ENCODE results near the gene RALGDS. TPM values are rescaled to one million over a fixed set of nuclear protein-coding genes. Genes with fewer than 3 reads are reported as not detected.

Gene RALGDS
- total RNA-seq, 1 donor from 2014 or later: 29.2 TPM

- peaks cover 57% of the 10 kb centered on the region for H3K36me3 Mint-ChIP-seq (ENCODE audit: low read depth)
- TF ChIP-seq CTCF (IDR thresholded peaks at IDR 0.05): no peak
- no peak for DNase-seq
- H3K27me3 Mint-ChIP-seq: no peaks in the 10 kb centered on the region
- no peaks in the 10 kb centered on the region for H3K9me3 Mint-ChIP-seq
- CTCF ChIA-PET: interaction anchor here (22.0 kb wide), 1 partner anchor 39 kb away, joined by 369 read pairs; no protein-coding TSS in a partner anchor
- POLR2A ChIA-PET: interaction anchor here (0.8 to 1.2 kb wide), 2 partner anchors 8 to 37 kb away, joined by 3 to 4 read pairs; no protein-coding TSS in a partner anchor
- no peak for ATAC-seq (ENCODE audit: low read depth)
- no peak overlapping the region for H3K27ac Mint-ChIP-seq
- no peak overlapping the region for H3K4me3 Mint-ChIP-seq
- intact Hi-C loops (cut with micrococcal nuclease): no loop called here
- peaks cover 2% of the 10 kb centered on the region for H3K4me1 Mint-ChIP-seq
These were observed 14.4 kb downstream of the RALGDS start for GRCh38 chr9:133106511-133107244.

- no peak overlapping the region for H3K4me3 Mint-ChIP-seq
- POLR2A ChIA-PET: interaction anchor here (1.2 kb wide), 1 partner anchor 9 kb away, joined by 3 read pairs; no protein-coding TSS in a partner anchor
- CTCF ChIA-PET: interaction anchor here (22.0 kb wide), 1 partner anchor 41 kb away, joined by 369 read pairs; no protein-coding TSS in a partner anchor
- intact Hi-C loops (cut with micrococcal nuclease): no loop called here
- H3K27ac Mint-ChIP-seq: no peak overlapping the region
- no peaks in the 10 kb centered on the region for H3K27me3 Mint-ChIP-seq
- no peaks in the 10 kb centered on the region for H3K9me3 Mint-ChIP-seq
- no peaks in the 10 kb centered on the region for H3K4me1 Mint-ChIP-seq
- DNase-seq (no peak), ATAC-seq (ENCODE audit: low read depth) (no peak)
- no peak for TF ChIP-seq CTCF (IDR thresholded peaks at IDR 0.05)
- peaks cover 68% of the 10 kb centered on the region for H3K36me3 Mint-ChIP-seq (ENCODE audit: low read depth)
These were observed 15.6 kb downstream of the RALGDS start for GRCh38 chr9:133105461-133105770.

- no peaks in the 10 kb centered on the region for H3K9me3 Mint-ChIP-seq
- TF ChIP-seq CTCF (IDR thresholded peaks at IDR 0.05): no peak
- POLR2A ChIA-PET: interaction anchor here (1.2 kb wide), 1 partner anchor 9 kb away, joined by 3 read pairs; no protein-coding TSS in a partner anchor
- H3K36me3 Mint-ChIP-seq (ENCODE audit: low read depth): peaks cover 68% of the 10 kb centered on the region
- H3K4me1 Mint-ChIP-seq: no peaks in the 10 kb centered on the region
- DNase-seq (no peak), ATAC-seq (ENCODE audit: low read depth) (no peak)
- CTCF ChIA-PET: interaction anchor here (1.1 to 22.0 kb wide), 2 partner anchors 10 to 41 kb away, joined by 4 to 369 read pairs; no protein-coding TSS in a partner anchor
- no peaks in the 10 kb centered on the region for H3K27me3 Mint-ChIP-seq
- intact Hi-C loops (cut with micrococcal nuclease): loop anchor here (5.0 kb wide), 1 partner anchor 382 kb away; no protein-coding TSS in a partner anchor
- H3K27ac Mint-ChIP-seq: no peak overlapping the region
- no peak overlapping the region for H3K4me3 Mint-ChIP-seq
These were observed 16.2 kb downstream of the RALGDS start for GRCh38 chr9:133104718-133105460.

GRCh38 chr9:133103987-133104505 lies 17.0 kb downstream of the RALGDS start:
- H3K27me3 Mint-ChIP-seq: no peaks in the 10 kb centered on the region
- no peaks in the 10 kb centered on the region for H3K9me3 Mint-ChIP-seq
- H3K27ac Mint-ChIP-seq: no peak overlapping the region
- ATAC-seq (ENCODE audit: low read depth): no peak
- no peaks in the 10 kb centered on the region for H3K4me1 Mint-ChIP-seq
- CTCF ChIA-PET: interaction anchor here (0.7 to 22.0 kb wide), 4 partner anchors 11 to 382 kb away, joined by 3 to 369 read pairs (median 4); no protein-coding TSS in a partner anchor
- no peak overlapping the region for H3K4me3 Mint-ChIP-seq
- no peak for TF ChIP-seq CTCF (IDR thresholded peaks at IDR 0.05)
- H3K36me3 Mint-ChIP-seq (ENCODE audit: low read depth): peaks cover 67% of the 10 kb centered on the region
- no peak for DNase-seq
- POLR2A ChIA-PET: interaction anchor here (1.4 kb wide), 1 partner anchor 40 kb away, joined by 6 read pairs; no protein-coding TSS in a partner anchor
- intact Hi-C loops (cut with micrococcal nuclease): loop anchor here (1.0 to 5.0 kb wide), 3 partner anchors 40 to 383 kb away; no protein-coding TSS in a partner anchor
